ENCODE measurements around the gene PPP1CA.

PPP1CA gene

DNA sequence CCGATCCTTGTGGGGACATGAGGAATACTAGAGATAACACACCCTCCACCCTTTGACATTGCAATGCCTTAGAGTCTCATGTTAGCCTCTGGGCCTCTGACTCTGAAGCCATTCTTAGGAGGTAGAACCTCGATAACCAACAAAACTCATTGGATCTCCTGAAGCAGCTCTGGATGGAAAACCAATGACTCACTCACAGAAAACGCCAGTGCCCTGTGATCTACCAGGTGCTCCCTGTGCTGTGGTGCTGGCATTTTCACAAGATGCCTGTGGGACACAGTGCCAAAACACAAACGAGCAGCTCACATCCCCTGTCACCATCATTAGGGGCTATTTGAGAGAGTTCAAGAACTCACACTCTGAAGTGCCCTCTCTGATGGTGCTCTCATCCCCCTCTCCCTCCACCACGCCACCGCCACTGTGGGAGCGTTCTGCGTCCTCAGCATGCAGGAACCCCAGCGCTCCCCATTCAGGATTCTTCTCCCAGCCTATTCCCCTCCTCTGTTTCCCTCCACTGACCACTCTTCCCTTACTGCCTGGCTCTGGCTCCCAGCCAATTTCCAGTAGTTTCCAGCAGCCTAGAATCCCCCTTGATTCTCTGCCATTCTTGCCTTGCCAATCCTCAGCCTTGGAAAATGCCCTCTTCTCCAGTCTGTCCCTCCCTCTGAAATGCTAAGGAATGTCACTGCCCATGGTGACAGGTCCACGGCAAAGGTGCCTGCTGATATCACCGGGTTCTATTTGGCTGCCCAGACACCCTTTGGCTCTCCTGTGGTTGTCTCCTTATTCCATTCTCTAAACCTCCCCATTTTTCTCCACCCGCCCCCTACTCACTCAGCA is 43.6 kb downstream of the PPP1CA start:
- Histone ChIP-seq H3K27ac (ENCODE audit: low read length) (peak overlapping the region; percentile 99), H3K9ac (ENCODE audit: low read length in 2 of 2) (peak overlapping the region in 1 of 2 donors; percentile 47), H3K27me3 (ENCODE audit: control insufficient read depth in 1 of 2, insufficient read depth in 2 of 2, low read length in 2 of 2) (no peaks in the 10 kb centered on the region), H3K9me3 (ENCODE audit: control insufficient read depth in 2 of 2, low read length in 2 of 2) (no peaks in the 10 kb centered on the region), H3K4me1 (ENCODE audit: control insufficient read depth, insufficient read depth, low read length) (peaks cover 49% of the 10 kb centered on the region), H3K36me3 (ENCODE audit: control insufficient read depth in 2 of 2, insufficient read depth in 2 of 2, low read length in 2 of 2) (no peaks in the 10 kb centered on the region), H3K4me3 (ENCODE audit: low read length in 2 of 2) (no peak overlapping the region)

DNA sequence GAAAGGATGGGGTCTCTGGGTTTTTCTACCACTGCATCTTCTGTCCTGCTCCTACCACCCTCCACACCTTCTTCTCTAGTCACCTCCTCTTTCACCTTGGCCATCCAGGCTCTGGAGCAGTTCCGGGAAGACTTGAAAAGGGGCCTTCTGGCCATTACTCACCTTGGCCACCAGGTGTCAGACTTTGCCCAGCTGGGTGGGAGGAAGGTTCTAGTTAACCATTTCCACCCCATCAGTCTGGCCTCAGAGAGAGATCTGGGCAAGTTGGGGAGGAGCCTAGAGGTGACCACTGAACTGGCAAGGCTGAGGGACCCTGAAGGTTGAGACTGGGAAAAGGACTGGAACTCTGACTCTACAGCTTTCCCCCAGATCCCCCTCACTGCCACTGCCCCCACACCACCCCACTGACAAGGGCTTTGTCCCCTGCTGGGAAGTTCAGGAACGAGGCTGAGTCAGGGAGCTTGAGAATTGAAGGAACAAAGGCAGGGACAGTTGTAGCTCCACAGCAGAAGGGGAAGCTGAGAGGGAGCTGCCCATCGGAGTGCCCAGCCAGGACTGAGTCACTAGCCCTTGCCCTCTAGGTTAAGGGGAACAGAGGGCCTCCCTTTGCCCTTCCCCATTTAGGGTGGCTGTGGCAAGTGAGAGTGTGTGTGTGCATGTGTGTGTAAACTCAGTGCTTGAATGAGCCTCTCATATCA is 44.6 kb downstream of the PPP1CA start:
- H3K4me3 ChIP-seq (ENCODE audit: low read length in 2 of 2), result no peak overlapping the region
- peaks cover 57% of the 10 kb centered on the region for H3K4me1 ChIP-seq (ENCODE audit: control insufficient read depth, insufficient read depth, low read length)
- no peaks in the 10 kb centered on the region for H3K27me3 ChIP-seq (ENCODE audit: control insufficient read depth in 1 of 2, insufficient read depth in 2 of 2, low read length in 2 of 2)
- H3K36me3 ChIP-seq (ENCODE audit: control insufficient read depth in 2 of 2, insufficient read depth in 2 of 2, low read length in 2 of 2), result no peaks in the 10 kb centered on the region
- no peaks in the 10 kb centered on the region for H3K9me3 ChIP-seq (ENCODE audit: control insufficient read depth in 2 of 2, low read length in 2 of 2)
- peak overlapping the region; percentile 42 to 92 for H3K9ac ChIP-seq (ENCODE audit: low read length in 2 of 2)
- peak overlapping the region; percentile 99 for H3K27ac ChIP-seq (ENCODE audit: low read length)

DNA sequence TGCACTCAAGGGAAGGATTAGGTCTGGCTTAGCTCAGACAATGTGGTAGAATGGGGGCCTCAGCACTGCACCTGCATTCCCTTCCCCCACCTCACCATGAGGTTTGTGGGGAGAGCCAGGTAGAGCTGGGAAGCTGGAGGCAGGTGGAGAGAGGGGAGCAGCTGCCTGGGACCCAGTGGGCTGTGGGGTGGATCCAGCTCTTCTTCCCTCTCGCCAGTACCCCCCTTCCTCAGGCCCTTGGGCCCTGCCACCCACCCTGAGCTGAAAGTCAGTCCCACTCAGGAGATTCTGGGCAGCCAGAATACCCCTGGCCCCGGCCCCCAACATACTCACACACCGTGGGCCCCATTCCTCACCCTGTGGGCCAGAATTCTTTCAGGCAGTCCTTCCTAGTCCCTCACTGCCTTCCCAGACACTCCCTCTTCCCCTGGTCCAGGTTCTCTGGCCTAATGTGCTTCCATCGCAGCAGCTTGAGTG is 45.2 kb downstream of the PPP1CA start:
- H3K4me3 ChIP-seq (ENCODE audit: low read length in 2 of 2), result no peak overlapping the region
- H3K9ac ChIP-seq (ENCODE audit: low read length in 2 of 2), result peak overlapping the region; percentile 42 to 92
- H3K9me3 ChIP-seq (ENCODE audit: control insufficient read depth in 2 of 2, low read length in 2 of 2), result no peaks in the 10 kb centered on the region
- H3K4me1 ChIP-seq (ENCODE audit: control insufficient read depth, insufficient read depth, low read length), result peaks cover 63% of the 10 kb centered on the region
- H3K27me3 ChIP-seq (ENCODE audit: control insufficient read depth in 1 of 2, insufficient read depth in 2 of 2, low read length in 2 of 2), result no peaks in the 10 kb centered on the region
- peaks cover 0 to 1% of the 10 kb centered on the region in 2 donors for H3K36me3 ChIP-seq (ENCODE audit: control insufficient read depth in 2 of 2, insufficient read depth in 2 of 2, low read length in 2 of 2)
- H3K27ac ChIP-seq (ENCODE audit: low read length), result peak overlapping the region; percentile 99

DNA sequence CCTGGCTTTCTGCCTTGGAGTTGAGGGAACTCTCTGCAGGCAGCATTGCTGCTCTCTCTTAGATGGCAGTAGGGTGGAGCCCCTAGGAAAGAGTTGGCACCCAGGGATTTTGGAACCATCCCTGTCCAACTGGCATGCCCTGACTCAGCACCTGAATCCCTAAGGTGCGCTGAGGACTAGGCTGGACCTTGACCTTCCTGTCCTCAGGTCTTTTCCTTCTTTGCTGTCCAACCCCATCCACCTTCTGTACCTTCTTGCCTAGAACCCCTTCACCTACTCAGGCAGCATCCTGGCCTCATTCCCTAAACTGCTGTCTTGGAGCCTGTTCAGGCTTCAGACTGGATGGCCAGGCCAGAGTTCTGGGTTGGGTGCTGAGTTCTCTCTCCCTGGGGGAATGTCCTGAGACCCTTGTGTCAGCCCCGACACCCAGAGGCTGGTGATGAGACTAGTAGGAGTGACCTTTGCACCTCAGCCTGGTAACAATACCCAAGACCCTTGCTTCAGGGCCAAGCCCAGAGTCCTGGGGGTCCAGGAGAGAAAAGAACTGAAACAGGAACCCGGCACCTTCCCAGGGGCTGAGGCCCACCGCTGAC is 45.8 kb downstream of the PPP1CA start:
- peaks cover 67% of the 10 kb centered on the region for H3K4me1 ChIP-seq (ENCODE audit: control insufficient read depth, insufficient read depth, low read length)
- no peak overlapping the region for H3K4me3 ChIP-seq (ENCODE audit: low read length in 2 of 2)
- no peaks in the 10 kb centered on the region for H3K27me3 ChIP-seq (ENCODE audit: control insufficient read depth in 1 of 2, insufficient read depth in 2 of 2, low read length in 2 of 2)
- no peaks in the 10 kb centered on the region for H3K9me3 ChIP-seq (ENCODE audit: control insufficient read depth in 2 of 2, low read length in 2 of 2)
- H3K27ac ChIP-seq (ENCODE audit: low read length), result peak overlapping the region; percentile 99
- H3K36me3 ChIP-seq (ENCODE audit: control insufficient read depth in 2 of 2, insufficient read depth in 2 of 2, low read length in 2 of 2), result peaks cover 0 to 2% of the 10 kb centered on the region in 2 donors
- H3K9ac ChIP-seq (ENCODE audit: low read length in 2 of 2), result peak overlapping the region; percentile 51 to 92

DNA sequence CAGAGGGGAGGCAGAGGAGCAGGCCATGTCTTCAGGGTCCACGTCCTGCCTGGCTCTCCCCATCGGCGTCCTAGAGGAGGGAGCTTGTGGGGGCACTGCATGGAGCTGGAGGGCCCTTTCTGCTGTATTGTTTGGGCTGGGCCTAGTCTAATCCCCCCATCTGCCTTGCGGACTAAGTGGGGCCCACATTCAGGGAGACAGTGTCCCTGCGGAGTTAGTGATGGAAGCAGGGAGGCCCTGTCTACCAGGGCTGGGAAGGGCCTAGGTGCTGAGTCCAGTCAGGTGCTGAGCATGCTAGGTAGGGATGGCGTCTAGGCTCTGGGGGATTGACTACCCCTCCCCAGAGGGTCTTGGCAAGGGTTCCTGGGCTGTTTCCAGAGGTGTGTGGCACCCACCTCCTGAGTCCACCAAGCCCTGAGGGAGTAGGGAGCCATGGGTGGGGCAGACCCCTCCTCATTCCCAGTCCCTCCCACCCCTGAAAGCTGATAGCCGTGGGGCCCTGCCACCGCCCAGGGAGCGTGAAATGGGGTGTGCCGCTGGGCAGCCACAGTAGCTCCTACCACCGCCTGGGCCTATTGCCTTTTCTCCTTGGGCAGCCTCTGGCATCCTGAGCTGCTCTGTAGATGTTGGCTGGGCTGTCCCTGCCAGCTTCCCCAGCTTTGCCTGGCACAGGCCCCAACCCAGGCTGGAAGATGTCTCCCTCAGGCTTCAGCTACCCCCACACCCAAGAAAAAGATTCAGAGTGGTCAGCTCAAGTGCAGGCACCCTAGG is 46.5 kb downstream of the PPP1CA start:
- H3K27me3 ChIP-seq (ENCODE audit: control insufficient read depth in 1 of 2, insufficient read depth in 2 of 2, low read length in 2 of 2), result no peaks in the 10 kb centered on the region

DNA sequence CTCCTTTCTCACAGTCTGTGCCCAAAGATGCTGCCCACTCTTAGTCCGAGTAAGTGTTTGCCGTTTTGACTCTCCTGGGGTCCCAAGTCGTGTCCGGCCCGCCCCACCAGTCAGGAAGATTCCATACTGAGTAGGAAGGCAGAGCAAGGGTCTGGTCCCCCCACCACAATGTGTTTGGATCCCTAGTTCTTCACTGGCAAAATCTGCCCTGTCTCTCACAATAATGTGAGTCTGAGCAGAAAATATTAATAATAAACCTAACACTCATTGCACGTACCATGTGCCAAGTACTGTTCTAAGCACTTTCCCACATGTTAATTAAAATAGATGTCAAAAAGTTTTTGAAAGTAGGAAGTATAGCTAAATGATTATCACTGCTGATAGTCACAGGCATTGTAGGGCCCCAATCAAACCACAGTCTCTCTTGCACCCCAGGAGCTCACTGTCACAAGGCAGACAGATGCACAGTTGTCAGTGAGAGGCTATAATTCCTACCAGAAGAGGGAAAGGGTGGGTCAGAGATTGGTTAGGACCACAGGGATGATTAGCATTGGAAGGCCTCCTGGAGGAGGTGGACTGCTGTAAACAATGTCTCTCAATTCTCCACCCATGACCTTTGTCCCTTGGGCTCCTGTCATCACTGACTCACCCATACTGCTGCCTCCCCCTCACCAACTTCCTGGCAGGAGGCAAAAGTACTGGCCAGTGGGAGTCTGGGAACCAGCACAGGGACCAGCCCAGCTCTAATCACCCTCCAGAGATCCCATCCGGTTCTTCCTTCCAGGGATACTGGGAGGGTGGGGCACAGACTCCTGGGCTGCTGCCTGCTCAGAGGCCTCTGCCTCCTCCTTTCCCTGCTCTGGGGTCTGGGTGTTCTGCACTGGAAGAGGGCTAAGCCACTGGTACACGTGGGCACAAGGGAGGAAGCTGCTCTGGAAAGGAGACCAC is 47.3 kb downstream of the PPP1CA start:
- H3K9ac ChIP-seq (ENCODE audit: low read length in 2 of 2), result peak overlapping the region; percentile 82 to 92
- peaks cover 0 to 2% of the 10 kb centered on the region in 2 donors for H3K36me3 ChIP-seq (ENCODE audit: control insufficient read depth in 2 of 2, insufficient read depth in 2 of 2, low read length in 2 of 2)
- H3K27ac ChIP-seq (ENCODE audit: low read length), result peak overlapping the region; percentile 99
- H3K9me3 ChIP-seq (ENCODE audit: control insufficient read depth in 2 of 2, low read length in 2 of 2), result no peaks in the 10 kb centered on the region
- peak overlapping the region; percentile 82 to 91 for H3K4me3 ChIP-seq (ENCODE audit: low read length in 2 of 2)
- peaks cover 68% of the 10 kb centered on the region for H3K4me1 ChIP-seq (ENCODE audit: control insufficient read depth, insufficient read depth, low read length)
- no peaks in the 10 kb centered on the region for H3K27me3 ChIP-seq (ENCODE audit: control insufficient read depth in 1 of 2, insufficient read depth in 2 of 2, low read length in 2 of 2)

More for the DNA sequence above, 46.5 kb downstream of the PPP1CA start:
- Histone ChIP-seq H3K4me1 (ENCODE audit: control insufficient read depth, insufficient read depth, low read length) (peaks cover 68% of the 10 kb centered on the region), H3K4me3 (ENCODE audit: low read length in 2 of 2) (peak overlapping the region in 1 of 2 donors; percentile 22), H3K9me3 (ENCODE audit: control insufficient read depth in 2 of 2, low read length in 2 of 2) (no peaks in the 10 kb centered on the region), H3K36me3 (ENCODE audit: control insufficient read depth in 2 of 2, insufficient read depth in 2 of 2, low read length in 2 of 2) (peaks cover 0 to 2% of the 10 kb centered on the region in 2 donors), H3K9ac (ENCODE audit: low read length in 2 of 2) (peak overlapping the region; percentile 51 to 92), H3K27ac (ENCODE audit: low read length) (peak overlapping the region; percentile 99)

DNA sequence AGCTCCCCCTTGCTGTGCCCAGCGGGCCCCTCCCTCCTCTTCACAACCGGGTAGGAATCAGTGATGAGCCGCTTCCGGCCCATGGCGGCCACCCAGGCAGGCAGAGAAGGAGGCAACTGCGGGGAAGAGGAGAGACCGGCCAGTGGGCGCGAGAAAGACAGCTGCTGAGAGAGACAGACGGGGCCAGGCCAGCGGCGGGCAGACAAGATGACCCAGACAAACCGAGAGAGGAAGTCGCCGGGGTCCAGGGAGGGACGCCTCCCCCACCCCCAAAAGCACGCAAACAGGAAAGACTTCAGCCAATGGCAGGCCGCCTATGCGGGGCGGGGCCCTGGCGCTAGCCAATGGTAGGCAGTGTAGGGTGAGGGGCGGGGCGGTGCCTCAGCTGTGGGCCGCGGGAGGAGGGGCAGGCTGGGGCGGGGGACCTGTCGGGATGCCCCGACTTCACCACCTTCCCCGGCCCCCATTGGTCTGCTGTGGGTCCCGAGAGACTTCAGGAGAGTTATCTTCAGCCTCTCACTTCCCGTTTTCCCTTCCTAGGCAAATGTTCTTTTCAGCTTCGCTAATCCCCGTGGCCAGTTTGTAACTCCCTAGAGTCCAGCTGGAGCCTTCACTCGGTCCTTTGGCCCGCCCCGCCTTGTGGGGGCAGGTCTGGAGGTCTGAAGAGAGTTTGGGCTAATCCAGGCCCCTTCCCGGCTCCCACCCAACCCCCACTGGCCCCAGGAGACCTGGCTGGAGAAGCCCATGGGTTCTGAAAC is 48.2 kb downstream of the PPP1CA start, which contains the start of gene POLD4:
Gene POLD4, minus strand, starts transcription at position 230 of the 758 bp plus-strand sequence. Its CDS starts 147 bp downstream, at position 83.
- no peaks in the 10 kb centered on the region for H3K27me3 ChIP-seq (ENCODE audit: control insufficient read depth in 1 of 2, insufficient read depth in 2 of 2, low read length in 2 of 2)
- H3K4me1 ChIP-seq (ENCODE audit: control insufficient read depth, insufficient read depth, low read length), result peaks cover 67% of the 10 kb centered on the region
- H3K9me3 ChIP-seq (ENCODE audit: control insufficient read depth in 2 of 2, low read length in 2 of 2), result no peaks in the 10 kb centered on the region
- peak within 1 kb of the TSS; percentile 99 for H3K27ac ChIP-seq (ENCODE audit: low read length)
- H3K9ac ChIP-seq (ENCODE audit: low read length in 2 of 2), result peak within 1 kb of the TSS; percentile 92 to 97
- peaks cover 0 to 2% of the 10 kb centered on the region in 2 donors for H3K36me3 ChIP-seq (ENCODE audit: control insufficient read depth in 2 of 2, insufficient read depth in 2 of 2, low read length in 2 of 2)
- H3K4me3 ChIP-seq (ENCODE audit: low read length in 2 of 2), result peak within 1 kb of the TSS; percentile 82 to 91

DNA sequence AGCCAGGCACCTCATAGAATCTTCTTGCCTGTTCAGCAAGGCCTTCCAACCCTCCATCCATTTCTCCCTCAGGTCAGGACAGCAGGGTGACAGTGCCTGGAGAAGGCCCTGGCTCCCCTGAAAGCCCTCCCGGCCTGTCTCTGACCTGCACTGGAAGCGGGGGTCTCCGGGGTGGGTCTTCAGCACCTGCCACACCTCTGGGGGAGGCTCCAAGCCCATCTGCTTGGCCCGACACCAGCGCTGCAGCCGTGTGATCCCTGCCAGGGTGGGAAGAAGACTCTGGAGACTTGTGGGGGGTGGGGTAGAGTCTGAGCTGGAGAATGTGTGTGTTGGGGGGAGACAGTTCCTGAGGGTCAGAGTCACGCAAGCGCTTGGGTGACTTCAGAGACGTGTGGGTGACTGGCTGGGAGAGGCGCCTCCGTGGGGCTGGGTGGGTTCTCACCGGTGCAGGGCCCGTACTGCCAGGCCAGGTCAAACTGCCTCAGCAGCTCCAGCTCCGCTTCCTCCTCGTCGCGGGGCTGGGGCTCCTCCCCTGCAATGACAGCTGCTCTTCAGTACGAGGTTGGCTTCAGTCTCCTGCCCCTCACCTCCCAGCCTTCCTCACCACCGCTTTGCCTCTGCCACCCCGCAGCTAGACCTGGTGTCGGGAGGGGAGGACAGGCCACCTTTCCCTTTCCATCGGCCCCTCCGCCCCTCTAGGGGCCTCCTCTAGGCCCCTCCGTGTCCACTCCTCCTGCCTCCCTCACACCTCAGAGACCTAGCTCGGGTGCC is 48.9 kb downstream of the PPP1CA start:
- peak overlapping the region; percentile 92 to 97 for H3K9ac ChIP-seq (ENCODE audit: low read length in 2 of 2)

More for the DNA sequence above, 48.9 kb downstream of the PPP1CA start:
- H3K9me3 ChIP-seq (ENCODE audit: control insufficient read depth in 2 of 2, low read length in 2 of 2), result no peaks in the 10 kb centered on the region
- H3K4me3 ChIP-seq (ENCODE audit: low read length in 2 of 2), result peak overlapping the region; percentile 82 to 91
- H3K36me3 ChIP-seq (ENCODE audit: control insufficient read depth in 2 of 2, insufficient read depth in 2 of 2, low read length in 2 of 2), result peaks cover 3 to 4% of the 10 kb centered on the region in 2 donors
- H3K27me3 ChIP-seq (ENCODE audit: control insufficient read depth in 1 of 2, insufficient read depth in 2 of 2, low read length in 2 of 2), result no peaks in the 10 kb centered on the region
- H3K27ac ChIP-seq (ENCODE audit: low read length), result peak overlapping the region; percentile 99
- peaks cover 60% of the 10 kb centered on the region for H3K4me1 ChIP-seq (ENCODE audit: control insufficient read depth, insufficient read depth, low read length)

All from stomach smooth muscle (tissue), 2 donors.